ENCODE measurements around the gene SNX32. TPM values are rescaled to one million over a fixed set of nuclear protein-coding genes. Genes with fewer than 3 reads are reported as not detected.

SNX32 gene
- total and polyA plus RNA-seq, 2 of the 13 experiments (the other 11 are each of a cell fraction or from before 2014, with no cell fraction given): 0.09 to 0.34 TPM

GRCh38 chr11:65859095-65859811, 25.5 kb downstream of the SNX32 start (continued):
- TF ChIP-seq PAXIP1 (CRISPR knock-in tag; conservative IDR thresholded peaks at IDR 0.05) (0 out of 2 replicates have a peak, but pooled peaks have one; percentile 23), MAX (IDR thresholded peaks at IDR 0.05) (peak; percentile 50; the same call in 1 of the 2 replicates), ZNF350 (CRISPR knock-in tag; IDR thresholded peaks at IDR 0.05; ENCODE audit: borderline replicate concordance, low read depth) (0 out of 2 replicates have a peak, but pooled peaks have one; percentile 9), KDM2A (CRISPR knock-in tag; IDR thresholded peaks at IDR 0.05; ENCODE audit: borderline replicate concordance, low read depth) (no peak), ZC3H4 (CRISPR knock-in tag; IDR thresholded peaks at IDR 0.05; ENCODE audit: borderline replicate concordance) (peak; percentile 57; the same call in 1 of the 2 replicates), SNAI1 (CRISPR knock-in tag; IDR thresholded peaks at IDR 0.05; ENCODE audit: borderline replicate concordance) (no peak), ZFP1 (CRISPR knock-in tag; IDR thresholded peaks at IDR 0.05) (no peak), MTA1 (CRISPR knock-in tag; IDR thresholded peaks at IDR 0.05; ENCODE audit: borderline replicate concordance) (no peak), KAT8 (CRISPR knock-in tag; IDR thresholded peaks at IDR 0.05) (no peak), ZBTB7A (CRISPR knock-in tag; IDR thresholded peaks at IDR 0.05) (no peak), TBX2 (CRISPR knock-in tag; IDR thresholded peaks at IDR 0.05; ENCODE audit: borderline replicate concordance) (peak; percentile 41), ZNF770 (CRISPR knock-in tag; IDR thresholded peaks at IDR 0.05) (no peak), MYPOP (CRISPR knock-in tag; IDR thresholded peaks at IDR 0.05) (peak; percentile 31)
- TF ChIP-seq, protein P1, sequence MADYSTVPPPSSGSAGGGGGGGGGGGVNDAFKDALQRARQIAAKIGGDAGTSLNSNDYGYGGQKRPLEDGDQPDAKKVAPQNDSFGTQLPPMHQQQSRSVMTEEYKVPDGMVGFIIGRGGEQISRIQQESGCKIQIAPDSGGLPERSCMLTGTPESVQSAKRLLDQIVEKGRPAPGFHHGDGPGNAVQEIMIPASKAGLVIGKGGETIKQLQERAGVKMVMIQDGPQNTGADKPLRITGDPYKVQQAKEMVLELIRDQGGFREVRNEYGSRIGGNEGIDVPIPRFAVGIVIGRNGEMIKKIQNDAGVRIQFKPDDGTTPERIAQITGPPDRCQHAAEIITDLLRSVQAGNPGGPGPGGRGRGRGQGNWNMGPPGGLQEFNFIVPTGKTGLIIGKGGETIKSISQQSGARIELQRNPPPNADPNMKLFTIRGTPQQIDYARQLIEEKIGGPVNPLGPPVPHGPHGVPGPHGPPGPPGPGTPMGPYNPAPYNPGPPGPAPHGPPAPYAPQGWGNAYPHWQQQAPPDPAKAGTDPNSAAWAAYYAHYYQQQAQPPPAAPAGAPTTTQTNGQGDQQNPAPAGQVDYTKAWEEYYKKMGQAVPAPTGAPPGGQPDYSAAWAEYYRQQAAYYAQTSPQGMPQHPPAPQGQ (CRISPR knock-in tag; IDR thresholded peaks at IDR 0.05; ENCODE audit: borderline replicate concordance): no peak
- TF ChIP-seq, protein P2, sequence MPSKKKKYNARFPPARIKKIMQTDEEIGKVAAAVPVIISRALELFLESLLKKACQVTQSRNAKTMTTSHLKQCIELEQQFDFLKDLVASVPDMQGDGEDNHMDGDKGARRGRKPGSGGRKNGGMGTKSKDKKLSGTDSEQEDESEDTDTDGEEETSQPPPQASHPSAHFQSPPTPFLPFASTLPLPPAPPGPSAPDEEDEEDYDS (CRISPR knock-in tag; IDR thresholded peaks at IDR 0.05): peak; percentile 94
- TF ChIP-seq, protein P3, sequence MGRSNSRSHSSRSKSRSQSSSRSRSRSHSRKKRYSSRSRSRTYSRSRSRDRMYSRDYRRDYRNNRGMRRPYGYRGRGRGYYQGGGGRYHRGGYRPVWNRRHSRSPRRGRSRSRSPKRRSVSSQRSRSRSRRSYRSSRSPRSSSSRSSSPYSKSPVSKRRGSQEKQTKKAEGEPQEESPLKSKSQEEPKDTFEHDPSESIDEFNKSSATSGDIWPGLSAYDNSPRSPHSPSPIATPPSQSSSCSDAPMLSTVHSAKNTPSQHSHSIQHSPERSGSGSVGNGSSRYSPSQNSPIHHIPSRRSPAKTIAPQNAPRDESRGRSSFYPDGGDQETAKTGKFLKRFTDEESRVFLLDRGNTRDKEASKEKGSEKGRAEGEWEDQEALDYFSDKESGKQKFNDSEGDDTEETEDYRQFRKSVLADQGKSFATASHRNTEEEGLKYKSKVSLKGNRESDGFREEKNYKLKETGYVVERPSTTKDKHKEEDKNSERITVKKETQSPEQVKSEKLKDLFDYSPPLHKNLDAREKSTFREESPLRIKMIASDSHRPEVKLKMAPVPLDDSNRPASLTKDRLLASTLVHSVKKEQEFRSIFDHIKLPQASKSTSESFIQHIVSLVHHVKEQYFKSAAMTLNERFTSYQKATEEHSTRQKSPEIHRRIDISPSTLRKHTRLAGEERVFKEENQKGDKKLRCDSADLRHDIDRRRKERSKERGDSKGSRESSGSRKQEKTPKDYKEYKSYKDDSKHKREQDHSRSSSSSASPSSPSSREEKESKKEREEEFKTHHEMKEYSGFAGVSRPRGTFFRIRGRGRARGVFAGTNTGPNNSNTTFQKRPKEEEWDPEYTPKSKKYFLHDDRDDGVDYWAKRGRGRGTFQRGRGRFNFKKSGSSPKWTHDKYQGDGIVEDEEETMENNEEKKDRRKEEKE (IDR thresholded peaks at IDR 0.05): no peak
